GM21390 (cell line): ENCODE data around the gene ADAM19.

Experiments used
- ATAC-seq: cut with Tn5 transposase; IDR thresholded peaks from one replicate; pipeline ENCODE4 v1.9.1; 2021; ENCODE audit not compliant: unreplicated experiment

ADAM19 gene

DNA sequence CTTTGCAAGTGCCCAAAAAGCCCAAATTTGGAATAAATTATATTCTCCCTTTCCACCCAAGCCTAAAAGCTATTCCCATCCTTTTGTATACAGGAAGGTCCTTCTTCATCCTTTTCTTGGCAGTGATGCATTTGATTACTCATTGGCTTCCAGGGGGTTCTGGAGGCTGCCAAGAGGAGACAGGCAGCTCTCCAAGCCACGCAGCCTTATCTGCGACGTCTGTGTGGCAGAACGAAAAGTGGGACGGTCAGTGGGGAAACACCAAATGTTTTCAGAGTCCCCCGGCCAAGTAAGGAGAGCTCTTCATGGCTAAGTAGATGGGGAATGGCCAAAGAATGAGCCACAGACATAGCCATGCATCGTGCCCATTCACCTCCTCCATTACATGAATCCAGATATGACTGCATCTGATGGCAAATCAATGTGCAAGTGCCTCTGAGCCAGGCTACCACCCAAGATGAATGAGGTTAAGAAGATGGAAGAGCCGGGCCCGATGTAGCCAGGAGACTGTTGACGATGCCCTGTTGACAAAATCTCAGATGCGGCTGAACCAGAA, 12.1 kb downstream of the ADAM19 start:
- ATAC-seq, result no peak

DNA sequence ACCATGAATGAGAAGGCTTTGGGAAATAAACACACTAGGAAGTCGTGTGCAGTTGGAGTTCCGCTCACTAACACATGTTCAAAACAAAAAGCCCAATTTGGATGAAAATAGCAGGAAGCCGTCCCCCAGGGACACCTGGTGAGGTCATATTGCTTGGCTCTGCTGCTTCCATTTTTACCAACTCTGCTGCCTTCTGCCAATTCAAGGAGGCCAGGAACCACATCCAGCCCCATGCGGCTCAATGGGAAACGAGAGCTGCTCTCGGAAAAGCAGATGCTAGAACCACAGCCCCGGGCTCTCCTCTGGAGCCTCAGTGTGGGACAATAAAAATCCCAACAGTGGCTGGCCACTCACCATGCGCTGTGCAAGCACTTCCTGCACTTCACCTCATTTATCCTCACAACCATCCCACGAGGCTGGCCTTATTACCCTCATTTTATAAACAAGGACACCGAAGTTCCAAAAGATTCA, 13.4 kb downstream of the ADAM19 start:
- ATAC-seq, result no peak

DNA sequence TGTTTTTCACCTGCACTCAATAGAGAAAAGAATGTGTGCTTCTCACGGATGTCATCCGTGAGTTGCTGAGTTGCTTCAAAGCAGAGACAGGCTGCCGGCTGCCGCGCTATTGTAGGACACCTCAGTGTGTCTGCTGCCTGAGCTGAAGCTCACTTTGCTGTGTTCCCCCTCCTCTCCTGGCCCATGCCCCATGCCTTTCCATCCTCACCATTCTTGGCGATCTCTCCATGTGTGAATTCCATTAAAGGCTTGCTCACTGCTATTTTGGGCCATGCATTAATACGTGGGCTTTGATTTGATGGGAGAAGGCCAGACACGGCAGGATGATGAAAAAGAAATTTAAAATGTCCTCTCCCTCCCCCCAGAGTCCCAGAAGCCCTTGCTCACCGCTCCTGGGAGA, 14.5 kb downstream of the ADAM19 start:
- ATAC-seq, result no peak

DNA sequence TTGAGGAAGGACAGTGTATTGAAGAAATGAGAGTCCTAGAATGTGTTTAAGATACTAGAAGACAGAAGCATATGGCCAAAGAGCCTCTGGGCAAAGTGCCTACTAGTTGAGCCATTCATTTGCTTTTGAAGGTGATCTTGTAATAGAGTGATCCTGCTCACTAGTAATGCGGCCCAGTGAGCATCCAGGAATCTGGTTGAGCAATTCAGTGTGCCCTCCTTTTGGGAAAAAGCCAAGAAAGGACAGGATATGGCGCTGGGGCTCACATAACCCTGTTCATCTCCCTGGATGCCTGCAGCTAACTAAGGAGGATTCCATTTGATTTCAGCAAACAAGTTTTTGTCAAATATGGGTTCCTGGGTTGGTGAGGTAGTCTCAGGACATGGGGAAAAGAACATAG, 16.3 kb downstream of the ADAM19 start:
- ATAC-seq, result no peak

DNA sequence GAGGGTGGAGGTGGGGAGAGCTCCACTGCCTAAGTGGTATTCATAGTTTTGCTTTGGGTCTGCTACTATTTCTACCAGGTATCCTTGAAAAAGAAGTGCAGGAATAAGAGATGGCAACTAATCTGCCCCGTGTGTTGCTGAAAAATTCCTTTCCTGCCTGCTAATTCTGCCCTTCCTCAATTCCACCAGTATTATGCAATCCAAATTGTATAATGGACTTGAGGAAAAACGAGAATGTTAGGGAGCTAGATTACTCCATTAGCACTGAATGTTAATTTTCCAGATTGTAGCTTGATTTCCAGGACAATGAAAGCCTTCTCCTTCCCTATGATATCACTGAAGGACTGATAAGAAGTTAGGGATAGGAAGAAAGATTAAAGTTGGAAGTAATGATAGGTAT, 16.9 kb downstream of the ADAM19 start:
- no peak for ATAC-seq

DNA sequence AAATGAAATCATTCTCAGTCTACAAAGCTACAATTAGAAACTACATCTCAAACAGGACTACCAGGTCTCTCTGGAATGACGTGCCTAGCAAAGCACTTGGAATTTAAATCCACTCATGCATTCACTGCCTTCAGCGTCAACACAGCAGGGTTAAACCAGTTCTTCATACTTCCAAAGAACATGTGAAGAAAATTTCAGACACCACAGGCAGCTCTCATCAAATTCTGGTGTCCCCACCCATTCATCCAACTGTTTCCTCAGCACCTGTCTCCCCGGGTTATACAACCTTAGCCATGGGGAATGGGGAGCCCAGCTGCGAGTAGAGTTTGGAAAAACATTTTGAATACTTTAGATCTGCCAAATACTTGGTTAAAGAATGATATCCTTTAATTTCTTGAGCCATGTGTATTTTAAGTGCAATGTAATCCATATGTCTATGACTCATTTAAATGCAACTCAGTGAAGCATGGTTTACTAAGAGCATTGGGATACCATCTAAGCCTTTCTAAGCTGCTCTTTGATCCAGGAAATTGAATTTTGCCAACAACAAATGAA, 17.5 kb downstream of the ADAM19 start:
- no peak for ATAC-seq

DNA sequence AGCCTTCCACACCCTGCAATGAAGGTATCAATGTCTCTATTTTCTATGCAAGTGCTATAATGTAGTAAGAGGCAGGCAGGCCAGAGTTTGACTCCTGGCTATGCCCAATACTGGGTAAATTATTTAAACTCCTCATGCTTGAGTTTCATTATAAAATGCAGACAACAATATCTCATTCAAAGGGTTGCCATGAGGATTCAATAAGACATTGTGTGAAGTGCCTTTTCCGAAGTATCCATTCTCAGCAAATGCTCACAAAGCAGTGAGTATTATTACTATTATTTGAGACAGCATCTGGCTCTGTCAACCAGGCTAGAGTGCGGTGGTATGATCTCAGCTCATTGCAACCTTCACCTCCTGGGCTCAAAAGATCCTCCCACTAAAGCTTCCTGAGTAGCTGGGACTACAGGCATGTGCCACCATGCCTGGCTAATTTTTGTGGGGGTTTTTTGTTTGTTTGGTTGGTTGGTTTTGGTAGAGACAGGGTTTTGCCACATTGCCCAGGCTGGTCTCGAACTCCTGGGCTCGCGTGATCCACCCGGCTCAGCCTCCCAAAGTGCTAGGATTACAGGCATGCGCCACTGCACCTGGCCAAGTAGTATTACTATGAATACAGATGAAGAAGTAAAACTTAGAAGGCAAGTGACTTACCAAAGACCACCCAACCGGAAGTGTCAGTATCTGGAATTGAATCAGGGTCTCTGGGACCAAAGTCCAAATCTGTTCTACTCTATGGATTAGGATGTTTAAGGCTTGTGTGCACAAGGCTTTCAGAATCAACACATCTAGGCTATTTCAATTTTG, 18.8 kb downstream of the ADAM19 start:
- ATAC-seq, result no peak

DNA sequence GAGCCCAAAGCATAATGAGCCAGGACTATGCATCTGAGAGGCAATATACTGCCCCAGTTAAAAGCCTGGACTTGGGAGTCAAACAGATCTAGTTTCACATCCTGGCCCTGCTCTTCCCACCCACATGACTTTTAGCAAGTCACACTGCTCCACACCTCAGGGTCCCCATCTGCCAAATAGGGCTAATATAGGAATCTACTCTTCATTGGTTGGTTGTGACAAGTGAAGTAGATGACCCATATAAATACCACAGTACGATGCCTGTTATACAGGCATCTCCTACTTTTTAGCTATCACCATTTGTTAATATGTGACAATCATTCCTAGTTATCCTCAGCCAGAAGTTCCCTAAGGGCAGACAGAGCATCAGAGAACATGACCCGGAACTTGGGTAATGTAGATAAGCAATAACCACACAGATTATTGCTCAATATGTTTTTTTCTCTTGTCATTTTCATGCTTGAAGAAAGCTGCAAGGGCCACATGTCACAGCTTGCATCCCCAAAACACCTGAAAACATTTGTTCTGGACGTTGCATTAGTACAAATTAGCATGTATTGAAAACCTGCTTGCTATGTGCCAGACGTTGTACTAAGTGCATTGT, 20.4 kb downstream of the ADAM19 start:
- no peak for ATAC-seq

DNA sequence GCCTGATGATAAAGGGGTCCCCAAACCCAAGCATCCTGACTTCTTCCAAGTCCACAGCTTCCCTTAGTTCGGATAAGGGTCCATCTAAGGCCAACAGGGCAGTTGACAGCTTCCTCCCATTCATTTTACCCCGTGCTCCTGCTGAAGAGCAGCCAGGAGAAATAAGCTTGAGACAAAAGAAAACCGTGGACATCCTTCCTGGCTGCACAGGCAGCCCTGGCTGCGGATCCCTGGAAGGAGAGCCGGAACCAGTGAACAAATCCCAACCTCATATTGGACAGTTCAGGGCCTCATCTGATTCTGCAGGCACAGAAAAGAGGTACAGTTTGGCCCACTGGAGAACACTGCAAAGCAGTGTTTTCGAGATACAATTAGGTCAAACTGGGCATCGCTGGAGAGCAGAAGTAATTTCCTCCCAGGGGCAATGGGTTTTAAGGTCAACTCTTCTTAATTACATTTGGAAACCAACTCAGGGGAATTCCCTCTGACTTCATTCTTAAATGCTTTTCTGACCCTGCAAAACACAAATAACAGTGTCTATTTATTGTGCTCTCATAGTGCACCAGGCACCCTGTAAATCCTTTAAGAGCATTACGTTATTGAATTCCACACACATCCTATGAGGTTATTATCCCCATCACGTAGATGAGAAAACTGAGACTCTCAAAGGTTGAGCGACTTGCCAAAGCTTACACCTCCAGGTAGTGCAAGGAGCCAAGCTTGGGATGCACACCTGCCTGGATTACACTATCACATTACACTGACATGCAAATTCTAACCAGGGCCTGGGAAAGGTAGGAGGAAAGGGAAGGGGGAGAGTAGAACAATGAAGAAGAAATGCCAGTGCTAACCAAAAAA, 21.2 kb downstream of the ADAM19 start:
- ATAC-seq, result no peak

DNA sequence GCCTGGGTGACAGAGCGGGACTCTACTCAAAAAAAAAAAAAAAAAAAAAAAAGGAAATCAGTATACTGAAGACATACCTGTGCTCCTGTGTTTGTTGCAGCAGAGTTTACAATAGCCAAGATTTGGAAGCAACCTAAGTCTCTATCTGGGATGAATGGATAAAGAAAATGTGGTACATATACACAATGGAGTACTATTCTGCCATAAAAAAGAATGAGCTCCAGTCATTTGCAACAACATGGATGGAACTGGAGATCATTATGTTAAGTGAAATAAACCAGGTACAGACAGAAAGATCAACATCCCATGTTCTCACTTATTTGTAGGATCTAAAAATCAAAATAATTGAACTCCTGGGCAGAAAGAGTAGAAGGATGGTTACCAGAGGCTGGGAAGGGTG, 22.9 kb downstream of the ADAM19 start:
- ATAC-seq, result no peak

DNA sequence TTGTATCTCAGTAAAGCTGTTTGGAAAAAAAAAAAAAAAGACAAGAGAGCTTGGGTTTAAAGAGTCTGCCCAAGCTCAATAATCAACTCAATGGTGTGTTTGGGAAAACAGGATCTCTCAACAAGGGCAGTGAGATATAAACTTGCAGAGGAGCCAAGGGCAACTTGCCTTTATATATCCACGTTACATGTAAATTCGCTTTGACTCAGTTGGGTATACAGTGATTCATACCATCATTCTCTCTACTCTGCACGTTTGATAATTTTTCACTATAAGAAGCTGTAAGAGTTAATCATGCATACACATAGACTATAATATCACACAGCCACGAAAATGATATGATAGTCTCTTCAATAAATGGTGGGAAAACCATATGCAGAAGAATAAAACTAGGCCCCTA, 24.9 kb downstream of the ADAM19 start:
- ATAC-seq, result no peak

DNA sequence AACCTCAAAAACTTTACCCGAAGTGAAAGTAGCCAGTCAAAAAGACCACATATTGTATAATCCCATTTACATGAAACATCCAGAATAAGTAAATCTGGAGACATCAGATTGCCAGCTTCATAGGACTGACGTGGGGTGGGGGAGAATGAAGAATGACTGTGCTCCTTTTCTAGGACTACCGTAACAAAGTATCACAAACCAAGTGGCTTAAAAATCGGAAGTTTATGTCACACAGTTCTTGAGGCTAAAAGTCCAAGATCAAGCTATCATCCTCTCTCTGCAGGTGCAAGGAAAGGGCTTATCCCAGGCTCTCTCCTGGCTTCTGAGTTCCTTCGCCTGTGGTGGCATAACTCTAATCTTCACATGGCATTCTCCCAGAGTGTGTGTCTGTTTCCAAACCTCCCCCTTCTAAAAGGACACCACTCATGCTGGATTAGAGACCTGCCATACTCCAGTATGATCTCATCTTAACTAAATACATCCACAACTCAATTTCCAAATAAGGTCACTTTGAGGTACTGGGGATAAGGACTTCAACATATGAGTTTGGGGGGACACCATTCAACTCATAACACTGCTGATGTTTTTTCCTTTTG, 25.5 kb downstream of the ADAM19 start:
- ATAC-seq, result no peak

DNA sequence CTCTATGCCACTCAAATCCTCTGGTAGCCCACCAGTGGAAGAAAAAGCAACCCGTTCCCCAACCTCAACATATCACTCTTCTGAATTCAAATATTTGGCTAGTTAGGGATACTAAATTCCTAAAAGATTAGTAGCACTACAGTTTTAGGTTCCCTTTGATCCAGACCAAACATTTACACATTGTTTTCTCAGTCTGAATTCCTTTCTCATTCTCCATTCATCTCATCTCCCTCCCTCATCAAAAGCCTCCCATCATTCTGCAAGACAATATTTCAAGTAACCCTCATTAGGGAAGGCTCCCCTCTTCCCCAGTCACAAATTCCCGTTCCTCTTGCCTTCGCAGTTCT, 26.3 kb downstream of the ADAM19 start:
- ATAC-seq, result no peak

DNA sequence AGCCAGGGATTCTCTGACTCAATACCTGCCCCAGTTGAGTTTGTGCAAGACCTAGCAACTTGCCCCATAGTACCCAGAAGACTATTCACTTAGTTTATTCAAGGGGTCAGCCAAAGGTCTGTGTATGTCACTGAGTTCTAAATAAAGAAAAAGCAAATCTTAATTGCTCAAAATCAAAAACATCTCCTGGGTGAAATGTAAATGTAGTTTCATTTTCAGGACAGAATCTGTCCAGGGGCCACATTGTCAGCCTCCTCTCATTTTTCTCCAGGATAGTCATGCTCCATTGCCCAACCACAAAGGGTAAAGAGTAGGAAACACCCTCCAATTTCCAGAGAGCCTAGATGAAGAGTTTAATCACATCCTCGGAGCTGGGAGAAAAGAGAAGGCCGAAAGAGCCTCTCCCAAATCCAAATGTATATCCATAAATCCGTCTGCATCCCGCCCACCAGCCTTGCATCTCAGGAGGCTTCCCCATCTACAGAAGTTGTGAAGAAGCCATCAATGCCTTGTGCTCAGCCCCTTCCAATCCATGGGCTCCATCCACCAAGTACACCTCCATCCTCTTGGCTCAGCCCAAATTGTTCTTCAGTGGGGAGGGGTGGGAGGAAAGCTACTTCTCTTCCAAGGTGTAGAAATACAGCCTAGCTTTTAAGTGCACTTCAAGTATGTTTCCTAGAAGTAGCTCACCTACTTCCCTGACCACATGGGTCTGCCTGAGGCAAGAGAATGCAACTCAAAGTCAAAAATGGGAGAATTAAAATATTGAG, 26.9 kb downstream of the ADAM19 start:
- no peak for ATAC-seq

DNA sequence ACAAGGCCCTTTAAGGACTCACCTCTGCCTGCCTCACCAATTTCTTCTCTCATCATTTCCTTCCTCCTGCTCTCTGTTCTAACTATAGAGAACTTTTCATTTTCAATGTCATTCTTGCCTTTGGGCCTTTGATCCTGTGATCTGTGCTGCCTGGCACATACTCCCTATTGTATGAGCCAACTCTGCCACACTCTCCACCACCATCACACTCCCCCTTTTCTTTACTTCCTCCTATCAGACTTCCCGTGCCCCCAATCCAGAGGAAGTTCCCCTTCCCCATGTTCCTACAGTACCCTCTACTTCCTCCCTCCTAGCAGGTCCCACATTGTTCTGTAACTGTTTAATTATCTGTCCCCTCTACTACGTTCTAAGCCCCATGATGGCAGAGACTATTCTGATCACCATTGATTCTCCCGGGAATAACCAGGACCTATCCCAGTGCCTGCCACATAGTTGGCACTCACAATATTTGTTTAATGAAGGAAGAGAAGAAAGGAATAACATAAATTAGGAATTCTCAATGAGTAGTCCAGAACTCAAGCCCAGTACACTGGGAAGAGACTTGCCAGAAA, 27.5 kb downstream of the ADAM19 start:
- ATAC-seq, result no peak

DNA sequence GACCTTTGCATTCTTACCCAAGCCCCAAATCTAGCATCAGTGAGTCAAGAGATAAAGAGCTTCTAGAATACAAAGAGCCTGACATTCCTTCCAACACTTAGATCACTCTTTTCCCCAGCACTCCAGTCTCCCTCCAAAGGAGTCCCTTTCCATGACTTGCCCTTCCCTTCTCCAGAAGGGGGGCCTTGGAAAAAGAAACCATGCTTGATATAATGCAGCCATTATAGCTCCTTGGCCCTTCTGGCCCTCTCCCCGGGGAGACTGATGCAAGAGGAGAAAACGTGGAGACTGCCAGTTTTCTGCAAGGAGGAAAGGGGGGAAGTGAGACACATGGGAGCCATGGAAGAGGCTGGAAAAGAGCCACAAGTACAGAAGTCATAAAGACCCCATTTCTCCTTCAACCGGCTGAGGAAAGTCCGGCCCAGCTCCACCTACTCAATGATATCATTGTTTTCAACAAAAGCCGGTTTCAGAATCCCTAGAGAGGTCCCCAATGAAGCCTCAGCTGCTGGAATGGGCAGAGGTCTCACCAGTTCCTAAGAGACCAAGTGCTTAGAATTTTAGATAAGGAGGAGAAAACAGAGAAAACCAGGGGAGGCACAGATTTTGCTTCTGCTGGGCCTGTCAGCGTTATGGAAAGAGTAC, 29.0 kb downstream of the ADAM19 start:
- ATAC-seq, result no peak

DNA sequence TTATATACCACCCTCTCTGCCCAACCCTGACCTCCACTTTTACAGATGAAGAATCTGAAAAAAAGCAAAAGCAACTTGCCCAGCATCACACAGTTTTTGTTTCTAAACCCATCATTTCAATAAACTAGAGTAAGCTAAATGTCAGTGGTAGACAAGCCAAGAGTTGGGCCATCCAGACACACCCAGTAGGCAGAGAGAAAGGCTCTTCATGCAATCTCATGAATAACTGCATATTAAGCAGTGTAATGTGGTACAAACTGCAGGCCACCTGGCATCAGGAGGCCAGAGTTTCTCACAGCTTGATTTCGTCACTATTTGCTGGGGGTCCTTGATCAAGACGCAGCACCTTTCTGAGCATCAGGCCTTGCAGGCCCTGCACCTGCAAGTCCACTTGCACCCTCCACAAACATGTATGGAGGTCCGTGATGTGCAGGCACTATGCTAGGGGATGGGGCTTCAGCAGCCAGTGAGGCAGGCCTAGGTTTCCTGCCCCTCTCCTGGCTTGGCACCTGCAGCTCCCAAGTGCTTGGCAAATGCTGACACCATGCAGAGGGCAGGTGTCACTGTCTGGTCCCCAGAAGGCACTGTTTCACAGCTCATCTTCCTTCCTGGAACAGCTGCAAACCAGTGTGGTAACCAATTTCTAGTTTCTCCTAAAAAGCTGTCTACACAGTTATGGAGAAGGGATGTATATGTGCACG, 29.8 kb downstream of the ADAM19 start:
- ATAC-seq, result no peak

DNA sequence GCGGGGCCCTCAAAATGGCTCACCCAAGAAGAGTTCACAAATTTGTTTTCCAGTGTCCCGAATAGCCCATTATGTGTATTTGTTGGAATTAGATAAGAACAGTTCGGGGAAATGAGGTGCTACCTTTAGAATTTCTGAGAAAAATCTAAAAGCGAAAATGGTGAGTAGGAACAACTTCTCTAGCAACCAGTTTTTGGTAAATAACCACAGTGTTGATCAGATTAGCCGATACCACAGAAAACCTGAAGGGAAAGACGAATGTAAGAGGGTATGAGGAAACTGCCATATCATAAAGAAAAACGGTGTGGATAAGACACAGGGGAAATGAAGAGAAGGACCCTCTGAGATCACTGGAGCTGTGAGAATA, 31.0 kb downstream of the ADAM19 start:
- no peak for ATAC-seq
